T follicular helper cell (primary cell): Measurements from ENCODE around the gene CNNM1.

Experiments
- DNase-seq: peaks from one replicate; pipeline ENCODE4 v3.0.0-alpha.2; 2020; ENCODE audit warnings: low read depth

The CNNM1 gene

DNA sequence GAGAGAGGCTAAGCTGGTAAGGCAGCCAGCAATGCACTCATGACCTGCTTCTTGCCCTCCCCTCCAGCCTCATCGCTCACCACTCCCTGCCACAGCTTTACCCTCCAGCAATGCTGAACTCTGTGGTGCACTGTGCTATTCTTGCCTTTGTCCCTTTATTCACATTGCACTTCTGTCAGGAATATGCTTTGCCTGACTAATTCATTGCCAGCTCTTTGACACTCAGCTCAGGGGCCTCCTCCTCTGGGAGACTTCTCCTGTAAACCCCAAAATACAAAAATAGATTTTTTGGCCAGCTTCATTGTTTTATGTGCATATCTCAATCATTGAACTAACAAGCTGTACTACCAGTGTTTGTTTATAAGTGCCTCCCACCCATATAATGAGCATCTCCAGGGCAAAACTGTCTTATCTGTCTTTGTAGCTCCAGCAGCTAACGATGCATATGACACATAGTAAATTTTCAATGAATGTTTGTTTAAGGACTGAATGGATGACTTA is 8.2 kb downstream of the CNNM1 start:
- DNase-seq, result no peak

DNA sequence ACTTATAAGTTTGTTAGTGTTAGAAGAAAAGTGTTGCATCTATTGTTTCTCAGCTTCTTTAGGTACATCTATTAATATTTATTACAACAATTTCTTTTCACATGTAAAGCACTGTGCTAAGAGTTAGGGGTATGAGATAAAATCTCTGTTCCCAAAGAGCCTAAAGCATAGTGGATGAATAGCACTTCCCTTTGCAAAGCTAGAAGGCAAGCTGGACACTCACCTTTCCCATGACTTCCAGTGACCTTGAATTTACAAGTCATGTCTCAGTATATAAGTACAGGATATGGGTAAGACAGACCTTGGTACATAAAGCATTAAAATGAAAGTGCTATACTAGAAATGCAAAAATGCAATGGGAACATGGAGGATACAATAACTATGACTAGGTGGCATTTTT is 8.7 kb downstream of the CNNM1 start:
- DNase-seq, result no peak

DNA sequence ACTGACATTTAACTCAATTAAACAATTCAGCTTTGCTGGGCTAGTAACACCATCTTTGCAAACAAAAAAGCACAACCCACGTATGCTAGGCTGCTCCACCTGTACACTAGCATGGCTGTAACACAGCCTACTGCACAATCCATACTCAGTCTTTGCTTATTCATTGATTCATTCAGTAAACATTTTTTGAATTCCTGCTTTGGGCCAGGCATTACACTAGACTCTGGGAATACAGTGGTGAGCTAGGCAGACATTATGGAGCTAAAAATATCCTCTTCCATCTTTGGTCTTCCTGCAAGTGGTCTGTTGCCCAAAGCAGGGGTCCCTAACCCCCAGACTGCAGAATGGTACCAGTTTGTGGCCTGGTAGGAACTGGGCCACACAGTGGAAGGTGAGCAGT is 9.9 kb downstream of the CNNM1 start:
- no peak for DNase-seq

DNA sequence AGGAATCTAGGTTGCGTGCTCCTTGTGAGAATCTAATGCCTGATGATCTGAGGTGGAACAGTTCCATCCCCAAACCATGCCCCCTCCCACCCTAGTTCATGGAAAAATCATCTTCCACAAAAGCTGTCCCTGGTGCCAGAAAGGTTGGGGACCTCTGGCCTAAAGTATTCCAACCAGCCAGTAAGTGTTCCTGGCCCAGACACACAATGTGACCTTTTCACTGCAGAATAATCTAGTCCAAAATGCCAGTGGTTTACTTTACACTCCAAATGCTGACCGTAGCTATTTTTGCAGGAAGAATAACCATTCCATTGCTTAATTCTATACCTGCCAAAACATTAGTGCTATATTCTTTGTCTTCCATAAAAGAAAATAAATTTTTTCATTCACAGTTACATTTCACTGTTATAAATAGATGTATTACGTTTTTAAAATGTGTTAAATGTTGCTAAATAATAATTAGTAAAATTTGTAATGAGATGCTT is 10.4 kb downstream of the CNNM1 start:
- no peak for DNase-seq

DNA sequence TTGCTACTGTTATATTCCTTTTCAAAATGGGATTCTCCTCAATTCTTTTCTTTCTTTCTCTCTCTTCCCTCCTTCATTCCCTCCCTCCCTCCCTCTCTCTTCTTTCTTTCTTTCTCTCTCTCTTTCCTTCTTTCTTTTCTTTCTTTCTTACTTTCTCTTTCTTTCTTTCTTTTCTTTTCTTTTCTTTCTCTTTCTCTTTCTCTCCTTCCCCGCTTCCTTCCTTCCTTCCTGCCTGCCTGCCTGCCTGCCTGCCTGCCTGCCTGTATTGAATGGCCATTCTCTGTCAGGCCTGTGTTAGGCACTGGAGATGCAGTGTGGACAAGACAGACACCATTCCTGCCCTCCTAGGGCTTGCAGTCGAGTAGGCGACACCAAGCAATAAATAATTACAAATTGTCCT is 11.5 kb downstream of the CNNM1 start:
- DNase-seq, result no peak

DNA sequence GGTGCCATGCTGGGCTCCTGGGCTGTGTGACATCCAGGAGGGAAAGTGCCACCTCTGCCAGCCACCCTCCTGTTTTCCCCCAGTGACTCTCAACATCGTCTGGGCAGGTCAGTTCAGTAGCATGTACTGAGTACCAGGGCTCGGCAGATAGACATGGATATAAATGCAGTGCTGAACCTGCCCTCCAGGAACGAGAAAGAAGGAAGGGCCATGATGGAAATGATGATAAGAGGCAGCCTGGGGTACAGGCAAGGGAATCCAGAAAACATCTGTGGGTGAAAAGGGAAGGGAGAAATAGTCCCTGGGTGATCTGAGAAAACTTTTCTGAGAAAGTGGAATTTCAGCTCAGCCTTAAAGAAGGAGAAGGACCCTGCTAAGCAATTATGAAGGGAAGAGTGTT is 12.1 kb downstream of the CNNM1 start:
- DNase-seq, result no peak

DNA sequence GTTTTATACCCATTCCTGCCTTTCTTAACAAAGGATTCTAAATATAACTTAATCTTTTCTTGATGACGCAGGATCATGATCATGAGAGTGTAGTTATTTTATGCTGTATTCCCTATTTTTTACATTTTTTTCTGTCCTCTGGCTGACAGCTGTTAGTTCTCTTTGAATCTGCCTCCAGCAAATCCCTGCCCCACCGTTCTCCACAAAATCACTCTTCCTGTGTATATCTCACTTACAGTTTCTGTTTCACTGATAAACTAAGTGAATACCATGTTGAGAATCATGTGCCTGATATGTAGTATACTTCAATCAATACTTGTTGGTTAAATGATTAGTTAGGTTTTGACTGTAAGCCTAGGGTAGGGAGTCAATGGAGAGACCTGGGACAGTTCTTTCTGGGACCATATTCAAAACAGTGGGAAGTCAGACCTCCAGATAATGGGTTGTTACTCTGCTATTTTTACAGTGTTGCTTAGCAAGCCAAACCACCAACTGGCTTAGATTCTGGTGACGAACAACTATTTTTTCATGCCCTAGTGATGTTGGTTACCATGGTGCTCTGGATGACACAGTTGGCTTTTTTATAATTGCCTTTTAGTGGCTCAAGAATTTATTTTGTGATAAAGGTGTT is 12.8 kb downstream of the CNNM1 start:
- DNase-seq, result no peak

DNA sequence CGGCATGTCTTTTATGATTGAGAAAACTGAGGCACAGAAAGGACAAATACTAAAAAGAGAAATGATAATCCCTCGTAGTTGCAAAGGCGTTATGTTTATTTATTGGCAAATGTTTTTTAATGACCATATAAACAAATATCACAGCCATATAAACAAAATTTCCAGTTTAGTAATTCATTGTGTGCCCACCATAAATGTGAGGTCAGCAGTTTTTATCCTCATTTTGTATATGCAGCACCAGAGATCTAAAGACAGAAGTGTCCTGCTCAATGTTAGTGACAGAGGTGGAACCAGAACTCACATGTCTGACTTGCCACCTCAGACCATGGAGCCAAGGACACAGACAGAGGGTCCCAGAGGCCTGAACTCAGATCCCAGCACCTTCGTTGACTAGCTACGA is 14.1 kb downstream of the CNNM1 start:
- no peak for DNase-seq

DNA sequence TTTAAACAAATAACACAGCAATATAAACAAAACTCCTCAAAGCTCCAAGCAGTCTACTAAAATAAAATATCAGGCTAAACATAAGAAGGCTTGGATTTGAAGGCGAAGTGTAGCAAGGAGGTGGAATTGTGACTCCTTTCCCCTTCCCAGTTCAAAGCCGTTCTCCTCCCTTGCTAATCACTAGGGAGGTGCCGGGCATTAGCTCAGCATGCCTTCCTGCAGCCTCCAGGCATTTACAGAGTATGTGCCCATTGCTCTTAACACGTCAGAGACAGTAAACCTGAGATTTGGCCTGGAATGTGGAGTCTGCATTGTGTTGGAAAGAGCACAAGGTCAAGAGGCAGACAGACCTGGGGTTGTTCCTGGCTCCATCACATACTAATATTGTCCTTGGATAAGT is 15.6 kb downstream of the CNNM1 start:
- no peak for DNase-seq

DNA sequence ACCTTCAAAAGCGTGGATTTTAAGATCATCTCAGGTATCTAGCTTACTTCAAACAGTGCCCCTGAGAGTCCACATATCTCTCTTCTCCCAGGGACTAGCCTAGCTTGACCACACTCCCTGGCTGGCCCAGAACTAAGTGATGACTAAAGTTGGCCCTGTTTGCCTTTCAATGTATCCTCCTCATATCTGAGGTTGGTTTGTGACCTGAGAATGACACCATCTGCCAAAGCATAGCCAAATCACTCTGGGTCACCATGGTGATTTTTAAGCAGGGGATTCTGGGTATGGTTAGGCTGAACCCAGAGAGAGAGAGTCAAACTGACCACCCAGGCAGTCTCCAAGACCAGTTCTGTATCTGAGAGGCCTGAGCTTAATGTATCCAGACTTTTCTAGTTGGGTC is 16.2 kb downstream of the CNNM1 start:
- DNase-seq, result no peak

DNA sequence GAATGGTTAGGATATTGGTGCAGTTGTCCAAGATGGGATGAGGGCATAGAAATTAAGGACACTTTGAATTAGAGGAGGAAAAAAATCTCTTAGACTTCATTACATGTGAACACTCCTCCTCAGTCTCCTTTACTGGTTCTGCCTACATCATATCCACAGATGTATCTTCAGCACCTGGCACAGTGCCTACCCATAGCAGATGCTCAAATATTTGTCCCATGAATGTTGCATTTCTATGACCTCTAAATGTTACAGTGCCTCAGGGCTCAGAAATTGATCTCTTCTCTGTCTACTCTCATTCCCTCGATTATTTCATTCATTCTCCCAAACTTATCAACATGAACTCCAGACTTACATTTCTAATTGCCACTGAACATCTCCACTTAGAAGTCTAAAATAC is 17.1 kb downstream of the CNNM1 start:
- DNase-seq, result no peak

DNA sequence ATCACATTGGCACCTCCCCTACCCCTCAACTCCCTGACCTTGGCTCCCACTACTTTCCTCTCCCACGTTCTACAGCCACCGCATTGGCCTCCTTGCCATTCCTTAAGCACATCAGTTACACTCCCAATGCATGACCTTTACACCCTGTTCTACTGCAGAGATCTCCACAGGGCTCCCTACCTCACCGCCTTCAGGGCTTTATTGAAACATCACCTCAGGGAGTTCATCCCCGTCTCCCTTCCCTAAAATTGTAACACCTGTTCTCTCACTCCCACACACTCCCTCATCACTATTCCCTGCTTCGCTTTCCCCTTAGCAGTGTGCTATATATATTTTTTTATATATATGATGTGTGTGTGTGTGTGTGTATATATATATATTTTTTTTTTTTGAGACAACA is 18.5 kb downstream of the CNNM1 start:
- DNase-seq, result no peak

DNA sequence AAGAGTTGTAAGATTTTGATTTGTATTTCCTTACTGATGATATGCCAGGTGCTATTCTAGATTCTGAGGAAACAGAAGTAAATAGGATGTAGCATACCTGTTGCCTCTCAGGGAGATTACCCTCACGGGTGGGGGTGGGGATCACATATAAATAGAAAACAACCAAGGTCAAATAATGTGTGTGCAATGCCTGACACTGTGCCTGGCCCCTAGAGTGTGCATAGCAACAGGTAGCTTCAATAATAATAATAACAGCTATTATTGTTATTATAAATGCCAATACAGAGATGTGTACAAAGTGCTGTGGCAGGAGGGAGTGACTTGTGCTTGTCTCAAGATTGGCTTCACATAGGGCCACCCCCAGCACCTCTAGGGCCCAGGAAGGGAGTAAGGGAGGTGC is 24.0 kb downstream of the CNNM1 start:
- DNase-seq, result no peak

DNA sequence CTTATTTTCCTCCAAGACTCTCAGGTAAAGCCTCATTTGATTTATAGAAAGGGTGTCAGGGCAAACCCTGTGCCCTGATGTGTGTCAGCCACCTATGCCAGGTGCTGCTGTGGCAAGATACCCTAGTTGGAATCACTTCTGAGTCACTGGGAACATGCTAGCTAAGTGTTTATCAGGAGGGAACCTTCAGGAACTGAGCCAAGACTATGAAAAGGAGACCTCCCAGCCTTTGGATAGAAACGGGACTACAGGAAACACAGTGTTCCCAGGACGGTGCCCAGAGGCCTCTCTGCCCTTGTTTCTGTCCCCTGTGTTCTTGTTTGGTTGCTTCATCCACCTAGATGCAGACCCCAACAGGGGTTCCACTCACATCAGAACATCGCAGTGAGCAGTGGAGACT is 28.5 kb downstream of the CNNM1 start:
- no peak for DNase-seq

DNA sequence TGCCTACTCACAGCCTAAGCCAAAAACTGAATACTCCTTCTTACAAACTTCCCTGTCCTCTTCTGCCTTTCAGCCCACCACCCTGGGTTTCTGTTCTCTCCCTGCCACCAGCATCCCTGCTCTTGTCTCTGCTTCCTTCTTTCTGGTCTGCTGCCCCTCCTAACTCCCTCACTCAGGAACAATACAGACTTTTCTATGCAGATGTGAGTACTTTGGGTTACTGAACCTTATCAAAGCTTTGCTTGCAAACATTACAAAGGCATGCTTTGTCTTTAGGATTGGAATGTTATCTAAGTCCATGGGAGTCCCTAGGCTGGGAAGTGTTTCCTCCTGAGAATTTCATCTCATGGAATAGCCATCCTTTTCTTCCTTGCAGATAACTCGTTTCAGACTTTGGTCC is 28.9 kb downstream of the CNNM1 start:
- no peak for DNase-seq

DNA sequence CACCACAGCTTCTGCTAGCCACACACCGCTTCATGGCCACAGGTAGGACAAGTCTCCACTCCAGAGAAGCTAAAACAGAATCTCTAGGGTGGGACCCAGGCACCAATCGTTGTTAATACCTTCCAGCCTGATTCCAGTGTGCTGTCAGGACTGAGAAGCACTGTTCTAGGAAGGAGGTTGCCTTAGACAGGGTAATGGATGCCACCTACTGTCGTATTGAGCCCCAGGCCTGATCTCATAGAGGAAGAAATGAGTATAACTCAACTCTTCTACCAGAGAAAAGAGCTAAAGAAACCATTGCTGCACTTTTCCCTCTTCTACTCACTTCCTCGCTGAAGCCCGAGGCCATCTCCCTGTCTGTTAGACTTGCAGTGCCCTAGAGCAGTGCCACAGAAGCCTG is 31.8 kb downstream of the CNNM1 start:
- DNase-seq, result no peak

DNA sequence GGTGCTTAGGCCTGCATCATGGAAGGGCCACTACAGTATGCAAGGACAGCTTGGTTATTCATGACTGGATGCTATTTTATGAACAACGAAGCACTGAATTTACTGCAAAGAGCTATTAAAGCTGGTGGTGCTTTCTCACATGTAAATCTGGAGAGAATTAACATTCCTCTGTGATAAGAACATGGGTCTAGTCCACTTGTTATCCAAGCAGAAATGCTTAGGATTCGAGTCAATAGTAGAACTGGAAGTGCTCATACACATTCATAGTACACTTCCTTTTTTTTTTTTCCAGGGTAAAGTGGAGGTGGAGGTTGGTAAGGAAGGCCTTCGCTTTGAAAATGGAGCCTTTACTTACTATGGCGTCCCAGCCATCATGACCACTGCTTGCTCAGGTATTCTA is 35.0 kb downstream of the CNNM1 start:
- no peak for DNase-seq

DNA sequence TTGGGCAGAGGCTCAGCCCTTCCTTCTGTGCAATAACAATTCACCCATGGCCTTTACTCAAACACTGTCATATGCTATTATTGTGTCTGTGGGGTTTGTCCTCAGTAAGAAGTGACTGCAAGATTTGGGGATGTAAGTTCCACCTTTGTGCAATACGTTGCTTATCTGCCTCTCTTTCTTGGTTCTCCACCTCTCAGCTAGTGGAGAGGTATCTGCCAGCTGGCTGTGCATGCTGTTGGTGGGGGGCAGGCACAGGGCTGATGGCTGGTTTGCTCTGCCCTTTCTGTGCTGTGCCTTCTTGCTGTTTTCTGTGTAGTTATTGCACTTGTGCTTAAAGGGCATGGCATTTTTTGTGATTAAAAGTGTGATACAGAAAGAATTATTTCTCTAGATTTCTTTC is 36.2 kb downstream of the CNNM1 start:
- DNase-seq, result no peak

DNA sequence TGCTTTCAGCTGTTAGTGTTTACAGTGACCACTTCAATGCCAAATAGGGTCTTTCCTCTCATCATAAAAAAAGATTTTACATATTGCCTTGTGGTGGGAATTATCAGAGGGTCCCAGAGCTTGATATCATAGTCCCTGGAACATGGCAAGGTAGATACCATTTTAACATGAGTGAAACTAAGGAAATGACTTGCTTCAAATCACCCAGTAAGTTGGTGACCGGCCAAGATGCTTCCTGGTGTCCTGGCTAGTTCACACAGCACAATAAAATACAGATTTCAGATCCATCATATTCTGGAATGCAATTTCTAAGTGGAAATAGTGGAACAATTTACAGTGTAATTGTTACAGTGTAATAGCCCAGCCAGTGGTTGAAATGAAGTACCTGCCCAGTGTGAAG is 36.6 kb downstream of the CNNM1 start:
- no peak for DNase-seq

DNA sequence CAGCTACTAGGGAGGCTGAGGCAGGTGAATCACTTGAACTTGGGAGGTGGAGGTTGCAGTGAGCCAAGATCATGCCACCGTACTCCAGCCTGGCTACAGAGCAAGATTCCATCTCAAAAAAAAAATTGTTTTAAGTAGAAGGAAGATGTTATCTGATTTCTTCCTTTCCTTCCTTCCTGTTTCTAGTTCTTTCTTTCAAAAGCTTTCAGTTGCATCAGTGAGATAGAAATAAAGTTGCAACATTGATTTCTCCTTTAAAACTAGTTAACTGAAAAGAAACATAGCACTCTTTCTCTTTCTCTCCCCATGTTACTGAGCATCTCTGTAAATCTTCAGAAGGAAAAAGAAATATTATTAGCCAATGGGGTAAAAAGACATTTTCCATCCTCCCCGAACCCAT is 37.5 kb downstream of the CNNM1 start:
- DNase-seq, result no peak

DNA sequence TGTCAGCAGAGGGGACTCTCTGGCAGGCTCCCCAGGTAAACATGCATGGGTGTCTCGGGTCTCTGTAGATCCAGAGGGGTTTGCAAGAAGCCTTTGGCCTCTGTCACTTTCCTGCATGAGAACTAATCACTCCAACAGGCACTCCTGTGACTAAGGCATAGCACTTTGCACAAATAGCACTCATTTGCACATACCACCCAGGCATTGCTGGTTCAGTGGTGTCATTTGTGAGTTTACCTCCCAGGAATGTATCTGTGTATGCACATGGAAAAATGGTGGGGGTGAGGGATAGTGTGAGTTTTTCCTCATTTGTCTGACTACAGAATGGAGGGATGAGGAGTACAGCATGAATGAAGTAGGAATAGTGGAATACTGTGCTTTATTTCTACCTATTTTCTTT is 39.5 kb downstream of the CNNM1 start:
- DNase-seq, result no peak

DNA sequence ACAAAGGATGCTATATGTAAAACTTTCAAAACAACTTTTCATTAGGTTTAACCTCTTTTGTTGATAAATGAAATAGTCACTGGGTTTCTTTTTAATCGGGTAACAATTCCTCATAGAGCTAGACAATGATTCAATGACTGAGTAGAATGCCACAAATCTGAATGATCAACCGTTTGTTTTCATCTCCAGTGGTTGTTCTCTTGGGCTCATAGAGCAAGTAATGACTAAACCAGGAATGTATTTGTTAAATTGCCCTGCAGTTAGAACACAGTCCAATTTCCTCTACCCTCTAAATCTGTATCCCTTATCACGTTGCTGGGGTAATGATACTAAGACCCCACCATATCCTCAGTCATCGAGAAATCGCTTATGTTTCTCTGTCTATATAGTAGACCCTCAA is 40.0 kb downstream of the CNNM1 start:
- DNase-seq, result no peak

DNA sequence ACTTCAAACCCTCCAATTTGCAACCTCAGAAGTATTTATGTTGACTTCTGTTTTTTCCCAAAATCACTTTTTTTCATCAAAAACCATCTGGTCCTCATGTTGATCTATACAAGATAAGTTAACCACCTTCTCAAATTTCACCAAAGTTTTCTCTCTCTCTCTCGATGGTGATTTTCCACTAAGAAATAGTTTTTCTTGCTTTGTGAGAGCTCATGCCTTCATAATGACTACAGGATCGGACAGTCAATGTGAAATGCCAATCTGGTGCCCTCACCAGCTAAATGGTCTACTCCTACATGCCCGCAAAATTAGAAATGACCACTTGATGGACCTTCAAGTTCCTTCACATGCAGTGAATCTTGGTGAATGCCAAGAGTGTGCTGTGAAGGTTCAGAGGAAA is 40.4 kb downstream of the CNNM1 start:
- no peak for DNase-seq

DNA sequence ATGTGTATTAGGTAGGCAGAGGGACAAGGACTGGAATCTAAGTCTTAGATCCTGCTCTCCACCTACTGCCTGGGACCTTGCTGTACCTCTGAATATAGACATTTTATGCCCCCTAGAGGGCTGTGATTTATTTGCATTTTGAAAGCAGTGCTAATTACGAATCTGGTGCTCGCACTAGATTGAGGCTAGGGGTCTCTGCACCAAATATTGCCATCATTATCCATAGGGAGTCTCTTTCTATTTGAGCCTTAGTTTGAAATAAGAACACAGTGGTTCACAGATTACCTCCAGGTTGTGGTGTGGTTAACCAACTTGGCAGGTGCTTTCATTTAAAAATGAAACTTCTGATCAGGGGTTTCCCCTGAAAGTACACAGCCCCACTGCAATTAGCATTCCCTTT is 41.8 kb downstream of the CNNM1 start:
- DNase-seq, result no peak
